ENCODE data around the gene SLC26A11. TPM values are rescaled to one million over a fixed set of nuclear protein-coding genes. Genes with fewer than 3 reads are reported as not detected.
"Not testable (repeated sequence)": the region's sequence is repeated elsewhere in the genome, so short reads cannot be mapped to it uniquely, and the experiment has no call there.

SLC26A11 gene
- polyA plus RNA-seq, 2 of the 4 experiments (the other 2 are of a cell fraction): 8.3 to 13.7 TPM

DNA sequence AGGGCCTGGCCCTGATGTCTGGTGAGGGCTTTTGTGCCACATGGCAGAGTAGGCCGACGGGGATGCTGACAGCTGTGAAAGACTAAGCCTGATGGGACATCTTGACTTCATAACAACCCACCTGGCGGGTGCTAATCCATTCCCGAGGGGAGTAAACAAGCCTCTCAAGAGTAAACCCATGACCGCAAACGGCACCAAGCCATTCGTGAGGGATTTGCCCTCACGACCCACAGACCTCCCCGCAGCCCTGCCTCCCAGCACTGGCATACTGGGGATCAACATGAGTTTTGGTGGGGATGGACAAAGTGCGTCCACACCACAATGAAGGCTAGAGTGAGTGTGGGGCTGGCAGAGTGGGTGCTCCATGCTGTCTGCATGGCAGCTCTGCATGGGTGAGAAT is 52.1 kb downstream of the SLC26A11 start:
- POLR2A ChIA-PET: interaction anchor here (2.1 kb wide), 1 partner anchor 11 kb away, joined by 9 read pairs; the partner anchor contains the start of gene RNF213
- no peak for FAIRE-seq

DNA sequence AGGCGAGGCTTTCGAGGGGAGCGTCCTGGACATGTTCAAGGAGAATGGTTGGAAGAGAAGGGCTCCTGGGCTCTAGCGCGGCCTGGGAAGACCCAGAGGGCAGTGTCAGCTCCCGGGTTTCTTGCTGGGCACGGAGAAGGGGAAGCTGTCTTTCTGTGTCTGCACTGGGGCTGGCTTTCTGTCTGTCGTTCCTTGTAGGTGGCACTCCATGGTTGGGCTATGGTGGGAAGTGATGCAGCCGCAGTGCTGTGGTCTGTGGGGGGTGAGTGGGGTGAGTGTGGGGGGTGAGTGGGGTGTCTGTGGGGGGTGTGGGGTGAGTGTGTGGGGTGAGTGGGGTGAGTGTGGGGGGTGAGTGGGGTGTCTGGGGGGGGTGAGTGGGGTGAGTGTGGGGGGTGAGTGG is 54.1 kb downstream of the SLC26A11 start:
- Histone ChIP-seq H3K27ac (no peak overlapping the region), H3K4me1 (peaks cover 3% of the 10 kb centered on the region; the same call in 1 of the 3 replicates), H3K4me2 (no peak overlapping the region), H3K9me3 (0 out of 3 replicates have a peak, but pooled peaks cover 2% of the 10 kb centered on the region), H3K4me3 (no peak overlapping the region)
- WGBS (ENCODE audit: missing lambda C conversion rate): 84% methylated on average over 9 of the region's 9 CpGs
- ATAC-seq: peak; percentile 3 to 4; a peak in 1 of 6 replicates
- no peak for DNase-seq (ENCODE audit: low read depth in 1 of 2, low spot score in 1 of 2)
- CTCF ChIA-PET: interaction anchor here (0.6 to 1.9 kb wide), 5 partner anchors 8 to 173 kb away, joined by 3 to 6 read pairs (median 4); partner anchors contain the start of gene GAA
- POLR2A ChIA-PET: interaction anchor here (1.2 to 1.5 kb wide), 2 partner anchors 9 to 10 kb away, joined by 3 to 4 read pairs; no protein-coding TSS in a partner anchor
- FAIRE-seq: no peak
- TF ChIP-seq EHMT2 (IDR thresholded peaks at IDR 0.05; ENCODE audit: low read depth): no peak
- no peak for TF ChIP-seq FOSL2 (IDR thresholded peaks at IDR 0.05)
- no peak for TF ChIP-seq FOSL2 (CRISPR knock-in tag; IDR thresholded peaks at IDR 0.05)
- no peak for TF ChIP-seq JUN (IDR thresholded peaks at IDR 0.05)
- no peak for TF ChIP-seq ZSCAN20 (CRISPR knock-in tag; IDR thresholded peaks at IDR 0.05)

More for the DNA sequence above, 52.1 kb downstream of the SLC26A11 start:
- DNase-seq (ENCODE audit: low read depth in 1 of 2, low spot score in 1 of 2): no peak
- ATAC-seq: no peak; a peak in 1 of 6 replicates
- no peak overlapping the region for H3K4me3 ChIP-seq
- no peak overlapping the region for H3K27ac ChIP-seq
- H3K9me3 ChIP-seq: 0 out of 3 replicates have a peak, but pooled peaks cover 2% of the 10 kb centered on the region
- WGBS (ENCODE audit: missing lambda C conversion rate): 92% methylated on average over 10 of the region's 10 CpGs
- no peaks in the 10 kb centered on the region for H3K4me1 ChIP-seq
- CTCF ChIA-PET: no interaction called here
- no peak overlapping the region for H3K4me2 ChIP-seq
- peak in 1 of 2 experiments; percentile 45; a peak in 1 of 5 replicates for TF ChIP-seq JUN (IDR thresholded peaks at IDR 0.05)
- TF ChIP-seq, protein P1, sequence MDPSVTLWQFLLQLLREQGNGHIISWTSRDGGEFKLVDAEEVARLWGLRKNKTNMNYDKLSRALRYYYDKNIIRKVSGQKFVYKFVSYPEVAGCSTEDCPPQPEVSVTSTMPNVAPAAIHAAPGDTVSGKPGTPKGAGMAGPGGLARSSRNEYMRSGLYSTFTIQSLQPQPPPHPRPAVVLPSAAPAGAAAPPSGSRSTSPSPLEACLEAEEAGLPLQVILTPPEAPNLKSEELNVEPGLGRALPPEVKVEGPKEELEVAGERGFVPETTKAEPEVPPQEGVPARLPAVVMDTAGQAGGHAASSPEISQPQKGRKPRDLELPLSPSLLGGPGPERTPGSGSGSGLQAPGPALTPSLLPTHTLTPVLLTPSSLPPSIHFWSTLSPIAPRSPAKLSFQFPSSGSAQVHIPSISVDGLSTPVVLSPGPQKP (IDR thresholded peaks at IDR 0.05; ENCODE audit: low read depth, low read length): no peak
- no peak for TF ChIP-seq ZNF302 (CRISPR knock-in tag; IDR thresholded peaks at IDR 0.05)
- TF ChIP-seq MAFK (IDR thresholded peaks at IDR 0.05; ENCODE audit: partially characterized antibody): no peak
- TF ChIP-seq ZSCAN20 (CRISPR knock-in tag; IDR thresholded peaks at IDR 0.05): no peak

DNA sequence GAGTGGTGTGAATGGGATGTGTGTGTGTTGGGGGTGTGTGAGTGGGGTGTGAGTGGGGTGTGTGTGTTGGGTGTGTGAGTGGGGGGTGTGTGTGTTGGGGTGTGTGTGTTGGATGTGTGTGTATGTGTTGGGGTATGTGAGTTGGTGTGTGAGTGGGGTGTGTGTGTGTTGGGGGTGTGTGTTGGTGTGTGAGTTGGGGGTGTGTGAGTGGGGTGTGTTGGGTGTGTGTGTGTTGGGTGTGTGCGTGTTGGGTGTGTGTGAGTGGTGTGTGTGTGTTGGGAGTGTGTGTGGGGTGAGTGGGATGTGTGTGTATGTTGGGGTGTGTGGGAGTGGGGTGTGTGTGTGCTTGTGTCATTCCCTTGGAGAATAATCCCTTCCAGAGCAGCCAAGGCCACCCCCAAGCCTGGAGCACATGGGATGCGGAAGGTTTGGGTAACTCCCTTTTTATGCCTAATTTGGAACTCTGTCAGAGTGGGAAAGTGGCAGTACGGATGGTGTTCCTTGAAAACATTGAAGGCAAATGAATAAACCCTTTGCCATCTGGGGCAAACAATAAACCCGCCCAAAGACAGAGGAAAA is 54.7 kb downstream of the SLC26A11 start:
- Histone ChIP-seq H3K4me1 (peaks cover 3% of the 10 kb centered on the region; the same call in 1 of the 3 replicates), H3K27ac (no peak overlapping the region), H3K4me2 (no peak overlapping the region), H3K4me3 (no peak overlapping the region), H3K9me3 (0 out of 3 replicates have a peak, but pooled peaks cover 2% of the 10 kb centered on the region)
- TF ChIP-seq, protein P2, sequence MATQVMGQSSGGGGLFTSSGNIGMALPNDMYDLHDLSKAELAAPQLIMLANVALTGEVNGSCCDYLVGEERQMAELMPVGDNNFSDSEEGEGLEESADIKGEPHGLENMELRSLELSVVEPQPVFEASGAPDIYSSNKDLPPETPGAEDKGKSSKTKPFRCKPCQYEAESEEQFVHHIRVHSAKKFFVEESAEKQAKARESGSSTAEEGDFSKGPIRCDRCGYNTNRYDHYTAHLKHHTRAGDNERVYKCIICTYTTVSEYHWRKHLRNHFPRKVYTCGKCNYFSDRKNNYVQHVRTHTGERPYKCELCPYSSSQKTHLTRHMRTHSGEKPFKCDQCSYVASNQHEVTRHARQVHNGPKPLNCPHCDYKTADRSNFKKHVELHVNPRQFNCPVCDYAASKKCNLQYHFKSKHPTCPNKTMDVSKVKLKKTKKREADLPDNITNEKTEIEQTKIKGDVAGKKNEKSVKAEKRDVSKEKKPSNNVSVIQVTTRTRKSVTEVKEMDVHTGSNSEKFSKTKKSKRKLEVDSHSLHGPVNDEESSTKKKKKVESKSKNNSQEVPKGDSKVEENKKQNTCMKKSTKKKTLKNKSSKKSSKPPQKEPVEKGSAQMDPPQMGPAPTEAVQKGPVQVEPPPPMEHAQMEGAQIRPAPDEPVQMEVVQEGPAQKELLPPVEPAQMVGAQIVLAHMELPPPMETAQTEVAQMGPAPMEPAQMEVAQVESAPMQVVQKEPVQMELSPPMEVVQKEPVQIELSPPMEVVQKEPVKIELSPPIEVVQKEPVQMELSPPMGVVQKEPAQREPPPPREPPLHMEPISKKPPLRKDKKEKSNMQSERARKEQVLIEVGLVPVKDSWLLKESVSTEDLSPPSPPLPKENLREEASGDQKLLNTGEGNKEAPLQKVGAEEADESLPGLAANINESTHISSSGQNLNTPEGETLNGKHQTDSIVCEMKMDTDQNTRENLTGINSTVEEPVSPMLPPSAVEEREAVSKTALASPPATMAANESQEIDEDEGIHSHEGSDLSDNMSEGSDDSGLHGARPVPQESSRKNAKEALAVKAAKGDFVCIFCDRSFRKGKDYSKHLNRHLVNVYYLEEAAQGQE (IDR thresholded peaks at IDR 0.05): no peak
- ChIA-PET POLR2A (interaction anchor here (1.2 to 1.5 kb wide), 2 partner anchors 9 to 10 kb away, joined by 3 to 4 read pairs; no protein-coding TSS in a partner anchor), CTCF (interaction anchor here (0.6 to 1.9 kb wide), 2 partner anchors 173 to 633 kb away, joined by 3 to 5 read pairs; partner anchors contain the start of gene GAA)
- WGBS (ENCODE audit: missing lambda C conversion rate): 89% methylated on average over 4 of the region's 4 CpGs
- no peak for ATAC-seq
- DNase-seq (ENCODE audit: low read depth in 1 of 2, low spot score in 1 of 2): no peak
- no peak for FAIRE-seq

DNA sequence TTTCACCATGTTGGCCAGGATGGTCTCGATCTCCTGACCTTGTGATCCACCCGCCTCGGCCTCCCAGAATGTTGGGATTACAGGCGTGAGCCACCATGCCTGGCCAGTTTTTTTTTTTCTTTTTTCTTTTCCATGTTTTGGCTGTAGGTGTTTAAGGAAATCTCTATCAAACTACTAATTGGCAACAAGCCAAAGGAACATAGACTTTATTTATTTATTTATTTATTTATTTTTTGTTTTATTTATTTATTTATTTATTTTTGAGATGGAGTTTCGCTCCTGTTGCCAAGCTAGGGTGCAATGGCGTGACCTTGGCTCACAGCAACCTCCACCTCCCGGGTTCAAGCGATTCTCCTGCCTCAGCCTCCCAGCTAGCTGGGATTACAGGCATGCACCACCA is 55.6 kb downstream of the SLC26A11 start:
- H3K4me2 ChIP-seq; H3K27ac ChIP-seq; FAIRE-seq; DNase-seq (ENCODE audit: low read depth in 1 of 2, low spot score in 1 of 2); CTCF ChIA-PET; H3K9me3 ChIP-seq; H3K4me1 ChIP-seq; POLR2A ChIA-PET; H3K4me3 ChIP-seq; ATAC-seq: not testable (repeated sequence)
- TF ChIP-seq ZC3H11A (IDR thresholded peaks at IDR 0.05): peak; percentile 100
- WGBS (ENCODE audit: missing lambda C conversion rate): 95% methylated on average over 8 of the region's 8 CpGs

Data from A549 (cell line).